ENCODE data around the gene UBC.

UBC gene

DNA sequence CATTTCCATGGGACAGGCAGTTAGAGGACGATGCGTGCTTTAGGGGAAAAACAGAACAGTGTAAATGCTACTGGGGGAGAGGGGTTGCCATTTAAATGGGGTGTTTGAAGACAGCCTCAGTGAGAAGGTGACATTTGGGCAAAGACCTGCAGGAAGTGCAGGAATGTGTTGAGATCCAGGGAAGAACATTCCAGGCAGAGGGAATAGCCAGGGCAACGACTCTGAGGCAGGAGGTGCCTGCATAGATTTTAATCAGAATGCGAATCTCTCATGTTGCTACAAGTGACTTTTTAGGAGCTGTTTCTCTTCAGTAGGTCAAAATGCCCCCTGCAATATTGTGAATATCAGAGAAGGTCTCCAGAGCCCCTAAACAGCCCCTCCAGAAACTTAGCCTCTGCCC is 43.2 kb downstream of the UBC start:
- ChIA-PET POLR2A (no interaction called here), CTCF (interaction anchor here (0.7 to 1.4 kb wide), 2 partner anchors 17 to 35 kb away, joined by 3 to 8 read pairs; no protein-coding TSS in a partner anchor)
- TF ChIP-seq, protein P1, sequence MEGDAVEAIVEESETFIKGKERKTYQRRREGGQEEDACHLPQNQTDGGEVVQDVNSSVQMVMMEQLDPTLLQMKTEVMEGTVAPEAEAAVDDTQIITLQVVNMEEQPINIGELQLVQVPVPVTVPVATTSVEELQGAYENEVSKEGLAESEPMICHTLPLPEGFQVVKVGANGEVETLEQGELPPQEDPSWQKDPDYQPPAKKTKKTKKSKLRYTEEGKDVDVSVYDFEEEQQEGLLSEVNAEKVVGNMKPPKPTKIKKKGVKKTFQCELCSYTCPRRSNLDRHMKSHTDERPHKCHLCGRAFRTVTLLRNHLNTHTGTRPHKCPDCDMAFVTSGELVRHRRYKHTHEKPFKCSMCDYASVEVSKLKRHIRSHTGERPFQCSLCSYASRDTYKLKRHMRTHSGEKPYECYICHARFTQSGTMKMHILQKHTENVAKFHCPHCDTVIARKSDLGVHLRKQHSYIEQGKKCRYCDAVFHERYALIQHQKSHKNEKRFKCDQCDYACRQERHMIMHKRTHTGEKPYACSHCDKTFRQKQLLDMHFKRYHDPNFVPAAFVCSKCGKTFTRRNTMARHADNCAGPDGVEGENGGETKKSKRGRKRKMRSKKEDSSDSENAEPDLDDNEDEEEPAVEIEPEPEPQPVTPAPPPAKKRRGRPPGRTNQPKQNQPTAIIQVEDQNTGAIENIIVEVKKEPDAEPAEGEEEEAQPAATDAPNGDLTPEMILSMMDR (IDR thresholded peaks at IDR 0.05; ENCODE audit: control extremely low read depth, extremely low read depth, low read depth, missing control alignments): no peak
- no peak for DNase-seq (ENCODE audit: extremely low spot score)

DNA sequence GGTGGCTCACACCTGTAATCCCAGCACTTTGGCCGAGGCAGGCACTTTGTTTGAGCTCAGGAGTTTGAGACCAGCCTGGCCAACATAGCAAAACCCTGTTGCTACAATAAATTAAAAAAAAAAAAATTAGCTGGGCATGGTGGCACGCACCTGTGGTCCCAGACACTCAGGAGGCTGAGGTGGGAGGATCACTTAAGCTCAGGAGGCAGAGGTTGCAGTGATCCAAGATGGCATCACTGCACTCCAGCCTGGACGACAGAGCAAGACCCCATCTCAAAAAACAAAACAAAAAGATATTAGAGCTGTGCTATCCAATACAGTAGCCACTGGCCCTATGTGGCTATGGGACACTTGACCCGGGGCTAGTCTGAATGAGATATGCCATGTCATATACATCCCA is 43.9 kb downstream of the UBC start:
- DNase-seq (ENCODE audit: extremely low spot score): no peak
- ChIA-PET POLR2A (no interaction called here), CTCF (interaction anchor here (0.8 to 1.5 kb wide), 2 partner anchors 16 to 36 kb away, joined by 3 to 9 read pairs; no protein-coding TSS in a partner anchor)
- TF ChIP-seq, protein P1 (IDR thresholded peaks at IDR 0.05; ENCODE audit: control extremely low read depth, extremely low read depth, low read depth, missing control alignments): no peak

DNA sequence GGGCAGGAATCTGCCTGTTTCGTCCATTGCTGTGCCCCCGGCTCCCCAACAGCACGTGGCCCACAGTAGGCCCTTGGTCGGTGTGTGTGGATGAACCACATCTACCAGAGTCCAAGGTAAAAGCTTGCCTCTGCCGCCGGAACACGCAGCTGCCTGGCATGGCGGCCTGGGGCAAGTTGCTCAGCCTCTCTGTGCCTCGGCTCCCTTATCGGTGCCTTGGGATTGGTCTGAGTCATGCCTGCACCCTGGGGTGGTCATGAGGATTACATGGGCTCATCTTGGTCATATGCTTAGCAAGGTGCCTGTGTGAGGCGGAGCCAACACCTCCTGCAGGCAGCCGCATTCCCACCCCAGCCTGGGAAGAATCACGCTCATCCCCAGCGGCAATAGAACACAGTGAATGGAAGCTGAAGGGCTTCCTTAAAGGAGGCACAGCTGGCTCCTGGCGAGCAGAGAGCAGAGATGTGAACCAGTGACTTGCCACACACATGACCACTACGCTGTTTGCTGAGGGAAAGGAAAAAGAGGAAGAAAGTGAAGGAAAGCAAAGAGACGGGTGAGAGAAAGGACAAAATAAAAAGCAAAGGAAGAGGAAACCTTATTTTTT is 45.3 kb downstream of the UBC start:
- CTCF ChIA-PET: interaction anchor here (0.8 to 3.1 kb wide), 3 partner anchors 24 to 37 kb away, joined by 3 to 7 read pairs (median 3); no protein-coding TSS in a partner anchor
- POLR2A ChIA-PET: no interaction called here
- TF ChIP-seq, protein P1 (IDR thresholded peaks at IDR 0.05; ENCODE audit: control extremely low read depth, extremely low read depth, low read depth, missing control alignments): no peak
- no peak for DNase-seq (ENCODE audit: extremely low spot score)

DNA sequence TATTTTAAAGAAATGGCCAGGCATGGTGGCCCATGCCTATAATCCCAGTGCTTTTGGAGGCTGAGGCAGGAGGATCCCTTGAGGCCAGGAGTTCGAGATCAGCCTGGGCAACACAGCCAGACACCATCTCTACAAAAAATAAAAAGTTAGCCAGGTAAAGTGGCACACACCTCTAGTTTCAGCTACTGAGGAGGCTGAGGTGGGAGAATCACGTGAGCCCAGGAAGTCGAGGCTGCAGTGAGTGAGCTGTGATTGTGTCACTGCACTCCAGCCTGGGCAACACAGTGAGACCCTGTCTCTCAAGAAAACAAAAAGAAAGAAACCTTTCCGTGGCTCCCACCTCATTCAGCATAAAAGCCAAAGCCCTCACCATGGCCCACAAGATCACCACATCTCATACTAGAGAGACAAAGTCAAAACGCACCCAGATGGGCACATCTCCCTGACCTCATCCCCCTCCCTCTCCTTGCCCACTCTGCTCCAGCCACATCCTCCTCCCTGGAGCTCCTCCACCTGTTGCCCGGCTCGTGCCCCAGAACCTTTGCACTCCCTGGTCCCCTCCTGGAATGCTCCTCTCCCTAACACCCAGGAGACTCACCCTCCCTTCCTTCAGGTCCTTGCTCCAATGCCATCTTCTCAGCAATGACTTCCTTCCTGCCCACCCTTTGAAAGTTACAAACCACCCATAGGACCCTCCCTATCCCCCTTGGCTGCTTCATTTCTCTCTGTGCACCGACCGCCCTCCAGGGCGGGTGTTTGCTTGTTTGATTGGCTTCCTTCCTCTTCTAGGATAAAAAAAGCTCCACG is 46.0 kb downstream of the UBC start:
- TF ChIP-seq, protein P1 (IDR thresholded peaks at IDR 0.05; ENCODE audit: control extremely low read depth, extremely low read depth, low read depth, missing control alignments): no peak
- ChIA-PET POLR2A (no interaction called here), CTCF (interaction anchor here (1.3 to 3.1 kb wide), 2 partner anchors 36 to 38 kb away, joined by 3 to 7 read pairs; no protein-coding TSS in a partner anchor)
- DNase-seq (ENCODE audit: extremely low spot score): no peak

DNA sequence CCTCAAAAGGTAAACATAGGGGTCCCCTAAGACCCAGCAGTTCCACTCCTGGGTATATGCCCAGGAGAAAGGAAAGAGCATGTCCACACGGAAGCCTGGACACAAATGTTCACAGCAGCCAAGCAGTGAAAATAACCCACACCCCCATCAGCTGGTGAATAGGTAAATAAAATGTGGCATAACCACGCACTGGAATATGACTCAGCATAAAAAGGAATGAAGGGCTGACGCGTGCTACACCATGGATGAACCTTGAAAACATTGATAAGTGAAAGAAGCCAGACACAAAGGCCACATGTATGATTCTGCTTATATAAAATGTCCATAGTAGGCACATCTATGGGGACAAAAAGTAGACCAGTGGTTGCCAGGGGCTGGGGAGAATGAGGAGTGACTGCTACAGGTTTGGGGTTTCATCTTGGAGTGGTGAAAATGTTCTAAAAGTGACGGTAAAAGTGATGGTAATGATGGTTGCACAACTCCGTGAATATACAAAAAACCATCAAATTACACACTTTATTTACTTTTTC is 47.0 kb downstream of the UBC start:
- TF ChIP-seq, protein P1 (IDR thresholded peaks at IDR 0.05; ENCODE audit: control extremely low read depth, extremely low read depth, low read depth, missing control alignments): no peak
- ChIA-PET POLR2A (no interaction called here), CTCF (interaction anchor here (1.7 to 3.1 kb wide), 2 partner anchors 37 to 39 kb away, joined by 4 to 7 read pairs; no protein-coding TSS in a partner anchor)
- no peak for DNase-seq (ENCODE audit: extremely low spot score)

DNA sequence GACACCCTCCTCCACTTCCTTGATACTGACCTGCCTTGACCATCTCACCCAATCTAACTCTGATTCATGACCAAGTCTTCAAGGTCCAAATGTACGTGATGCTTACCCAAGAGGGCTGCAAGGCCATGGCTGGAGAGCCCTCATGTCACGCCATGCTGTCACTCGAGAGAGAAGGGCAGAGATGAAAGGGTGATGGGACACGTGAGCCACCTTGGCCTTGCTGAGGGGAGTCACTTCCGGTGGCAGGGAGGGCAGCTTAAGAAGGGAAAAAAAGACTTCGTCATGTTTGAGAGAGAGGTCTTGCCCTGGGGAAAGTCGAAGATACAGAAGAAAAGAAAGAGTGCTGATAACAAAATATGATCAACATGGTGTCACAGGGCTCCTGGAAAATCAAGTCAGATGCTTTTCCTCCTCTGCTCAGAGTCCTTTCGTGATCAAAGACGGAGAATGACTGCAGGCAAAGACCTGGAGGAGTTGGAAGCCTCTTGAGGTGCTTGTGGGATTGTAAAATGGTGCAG is 47.5 kb downstream of the UBC start:
- TF ChIP-seq, protein P1 (IDR thresholded peaks at IDR 0.05; ENCODE audit: control extremely low read depth, extremely low read depth, low read depth, missing control alignments): no peak
- ChIA-PET POLR2A (no interaction called here), CTCF (interaction anchor here (1.7 to 3.1 kb wide), 2 partner anchors 38 to 40 kb away, joined by 4 to 7 read pairs; no protein-coding TSS in a partner anchor)
- no peak for DNase-seq (ENCODE audit: extremely low spot score)
